Lower leg skin (tissue), 3 donors: ENCODE results near the gene CPT2.

Source experiments
- CTCF ChIP-seq, 3 donors: fragments of 450-650 bp; IDR thresholded peaks; one replicate each; pipeline ENCODE4 v1.5.1; 2016; ENCODE audit warnings: antibody characterized with exemption in 3 of 3, mild to moderate bottlenecking in 3 of 3, moderate library complexity in 2 of 3
- POLR2A ChIP-seq, 2 donors: fragments of 450-650 bp; IDR thresholded peaks; one replicate each; pipeline ENCODE4 v1.6.1; 2016 to 2017; ENCODE audit warnings: antibody characterized with exemption in 2 of 2, mild to moderate bottlenecking in 1 of 2, moderate library complexity in 1 of 2

GRCh38 chr1:53156783-53157182, 39.8 kb upstream of the CPT2 start:
- no peak for TF ChIP-seq CTCF (IDR thresholded peaks at IDR 0.05)
- no peak for TF ChIP-seq POLR2A (IDR thresholded peaks at IDR 0.05)
